HS-5 (cell line): ENCODE results near the gene PDE6C.

Experiments
- DNase-seq: peaks from one replicate; pipeline ENCODE4 v3.0.0-alpha.2; 2012; ENCODE audit warnings: low read depth

Gene PDE6C

GRCh38 chr10:93612311-93612710 is at the start of gene PDE6C:
TSS of gene PDE6C (plus strand) at chr10:93612537. CDS start at chr10:93612726, 189 bp downstream.
- no peak for DNase-seq

GRCh38 chr10:93565446-93565845 is 46.9 kb upstream of the PDE6C start:
- DNase-seq, result no peak

GRCh38 chr10:93566435-93567276 is 45.7 kb upstream of the PDE6C start, which contains the start of gene FFAR4:
TSS of gene FFAR4 (plus strand) at chr10:93566665. CDS start at chr10:93566721, 56 bp downstream.
- no peak for DNase-seq

GRCh38 chr10:93567277-93568104 is 44.8 kb upstream of the PDE6C start:
- DNase-seq, result no peak

- no peak for DNase-seq
Observed at GRCh38 chr10:93568105-93568390, 44.3 kb upstream of the PDE6C start.

GRCh38 chr10:93570383-93570782 is 42.0 kb upstream of the PDE6C start:
- no peak for DNase-seq

GRCh38 chr10:93572606-93573005 is 39.7 kb upstream of the PDE6C start:
- DNase-seq, result no peak

- DNase-seq, result no peak
Observed at GRCh38 chr10:93573051-93573909, 39.1 kb upstream of the PDE6C start.

- no peak for DNase-seq
Observed at GRCh38 chr10:93573924-93574323, 38.4 kb upstream of the PDE6C start.

GRCh38 chr10:93576888-93577287 is 35.4 kb upstream of the PDE6C start:
- DNase-seq, result no peak

GRCh38 chr10:93577565-93577964 is 34.8 kb upstream of the PDE6C start:
- DNase-seq, result no peak

- DNase-seq, result no peak
Observed at GRCh38 chr10:93579089-93579488, 33.2 kb upstream of the PDE6C start.

GRCh38 chr10:93579985-93580711 is 32.2 kb upstream of the PDE6C start:
- no peak for DNase-seq

- DNase-seq, result no peak
Observed at GRCh38 chr10:93580828-93581227, 31.5 kb upstream of the PDE6C start.

- DNase-seq, result no peak
Observed at GRCh38 chr10:93584445-93584844, 27.9 kb upstream of the PDE6C start.

- no peak for DNase-seq
Observed at GRCh38 chr10:93589648-93590562, 22.4 kb upstream of the PDE6C start.

GRCh38 chr10:93590638-93591037 is 21.7 kb upstream of the PDE6C start:
- DNase-seq, result no peak

- DNase-seq, result no peak
Observed at GRCh38 chr10:93591065-93591808, 21.1 kb upstream of the PDE6C start.

GRCh38 chr10:93593254-93593653 is 19.1 kb upstream of the PDE6C start:
- DNase-seq, result no peak

GRCh38 chr10:93593749-93594148 is 18.6 kb upstream of the PDE6C start:
- no peak for DNase-seq
